ENCODE data around the gene NOP58. TPM values are rescaled to one million over a fixed set of nuclear protein-coding genes. Genes with fewer than 3 reads are reported as not detected.

The NOP58 gene
- total and polyA plus RNA-seq, 2 of the 8 experiments (the other 6 are each of a cell fraction or from before 2014, with no cell fraction given), result 41.5 to 133 TPM

- H3K23ac ChIP-seq (ENCODE audit: insufficient read length), result no peak overlapping the region
- H3K79me2 ChIP-seq (ENCODE audit: control insufficient read depth in 1 of 2, insufficient read depth in 2 of 2, low read length in 2 of 2), result no peaks in the 10 kb centered on the region
- H3K56ac ChIP-seq (replicated peaks; ENCODE audit: insufficient read length, low read depth, low read length), result no peak overlapping the region
- H3K27me3 ChIP-seq (replicated peaks in 1 of 4; ENCODE audit: control insufficient read depth in 3 of 4, extremely low read depth in 1 of 4, insufficient read depth in 3 of 4, low read length in 3 of 4), result no peaks in the 10 kb centered on the region
- H3K18ac ChIP-seq (ENCODE audit: extremely low read depth, low read length), result no peak overlapping the region; the same call in 1 of the 2 replicates
- H3K4me2 ChIP-seq (ENCODE audit: insufficient read depth in 1 of 2, low read depth in 2 of 2, low read length in 2 of 2), result peak overlapping the region in 1 of 2 experiments; percentile 20; a peak in 1 of 4 replicates
- H3K79me1 ChIP-seq (ENCODE audit: low read depth, low read length), result no peaks in the 10 kb centered on the region
- no peak overlapping the region for H2BK20ac ChIP-seq (ENCODE audit: low read length)
- no peak overlapping the region for H3K4ac ChIP-seq (replicated peaks; ENCODE audit: insufficient read length, low read depth, low read length)
- H3K9ac ChIP-seq (replicated peaks in 1 of 4; ENCODE audit: extremely low read depth in 1 of 4, low read depth in 3 of 4, low read length in 3 of 4), result no peak overlapping the region; a peak in 1 of 7 replicates
- no peak overlapping the region for H3K14ac ChIP-seq (ENCODE audit: insufficient read length)
- no peak overlapping the region for H4K8ac ChIP-seq (ENCODE audit: extremely low read depth, insufficient read depth, low read length)
- no peaks in the 10 kb centered on the region for H3K36me3 ChIP-seq (ENCODE audit: control insufficient read depth in 2 of 4, insufficient read depth in 4 of 4, low read length in 3 of 4)
- H2BK120ac ChIP-seq (replicated peaks; ENCODE audit: low read depth, low read length), result no peak overlapping the region
- peaks cover 0 to 3% (median 0%) of the 10 kb centered on the region in 4 experiments; a peak in 1 of 7 replicates for H3K4me1 ChIP-seq (replicated peaks in 1 of 4; ENCODE audit: control insufficient read depth in 3 of 4, insufficient read depth in 4 of 4, low read length in 3 of 4)
- H2AFZ ChIP-seq (ENCODE audit: low read length), result peak overlapping the region; percentile 83
- ChIA-PET CTCF (ENCODE audit: partially characterized antibody) (interaction anchor here (0.6 to 1.4 kb wide), 3 partner anchors 11 to 530 kb away, joined by 3 to 5 read pairs (median 3); no protein-coding TSS in a partner anchor), POLR2A (ENCODE audit: partially characterized antibody) (interaction anchor here (0.6 to 1.7 kb wide), 2 partner anchors 28 to 32 kb away, joined by 3 to 5 read pairs; partner anchors contain the start of gene BMPR2)
- H3K23me2 ChIP-seq (ENCODE audit: low read depth, low read length), result no peaks in the 10 kb centered on the region
- no peak for FAIRE-seq
- H3K27ac ChIP-seq (ENCODE audit: low read depth, low read length), result no peak overlapping the region
- no peak overlapping the region for H2BK15ac ChIP-seq (ENCODE audit: low read length)
- no peak overlapping the region for H3K4me3 ChIP-seq (ENCODE audit: extremely low read depth in 1 of 4, insufficient read depth in 2 of 4, low read depth in 3 of 4, low read length in 4 of 4)
- TF ChIP-seq SP2 (IDR thresholded peaks at IDR 0.05; ENCODE audit: low read length) (no peak), EGR1 (IDR thresholded peaks at IDR 0.05; ENCODE audit: borderline replicate concordance, low read depth, low read length) (peak; percentile 63; the same call in 1 of the 2 replicates)
- no peaks in the 10 kb centered on the region for H4K20me1 ChIP-seq (replicated peaks in 1 of 2; ENCODE audit: control insufficient read depth in 1 of 2, insufficient read depth in 2 of 2, low read length in 2 of 2)
- H3K9me3 ChIP-seq (ENCODE audit: insufficient read depth in 2 of 2, low read depth in 1 of 2, low read length in 1 of 2), result no peaks in the 10 kb centered on the region
- no peak overlapping the region for H2AK5ac ChIP-seq (ENCODE audit: low read depth, low read length)
- H4K5ac ChIP-seq (ENCODE audit: insufficient read length, low read depth, low read length), result peak overlapping the region; percentile 44
- no peak overlapping the region for H4K91ac ChIP-seq (replicated peaks; ENCODE audit: insufficient read length, low read length)
- no peak for DNase-seq (ENCODE audit: low read depth in 1 of 2, low spot score in 2 of 2)
- H2BK12ac ChIP-seq (ENCODE audit: low read depth, low read length), result no peak overlapping the region
- H2BK5ac ChIP-seq (ENCODE audit: low read depth, low read length), result no peak overlapping the region
- WGBS, 2 experiments (ENCODE audit: extremely low coverage in 1 of 2, insufficient coverage in 1 of 2, insufficient read length in 1 of 2, insufficient replicate concordance in 2 of 2, low coverage in 1 of 2, low lambda C conversion rate in 2 of 2, missing lambda C conversion rate in 1 of 2), result 73% methylated on average over 1 of the region's 1 CpG; no CpG with 5 or more reads in 1 of the 2 experiments
Observed at GRCh38 chr2:202344178-202344577, 78.6 kb downstream of the NOP58 start.

All from H1 (cell line).